ENCODE measurements around the gene LENEP. TPM values are rescaled to one million over a fixed set of nuclear protein-coding genes. Genes with fewer than 3 reads are reported as not detected.

LENEP gene
- total RNA-seq, 1 experiment from 2014 or later, result 2.8 TPM

GRCh38 chr1:154972517-154973343, 20.7 kb upstream of the LENEP start:
- Histone ChIP-seq H3K56ac (ENCODE audit: insufficient read length, low read depth, low read length) (no peak overlapping the region), H3K23me2 (ENCODE audit: insufficient read length, low read depth, low read length, poor library complexity, severe bottlenecking) (peaks cover 42% of the 10 kb centered on the region), H2BK20ac (ENCODE audit: low read depth, low read length, poor library complexity, severe bottlenecking) (no peak overlapping the region), H3K14ac (ENCODE audit: insufficient read depth, low read length) (peak overlapping the region; percentile 74; the same call in 1 of the 2 replicates), H3K9ac (ENCODE audit: extremely low read depth, insufficient read length, low read length) (peak overlapping the region; percentile 56), H3K4me2 (ENCODE audit: insufficient read depth, insufficient read length, low read length) (peak overlapping the region; percentile 68), H2BK120ac (ENCODE audit: low read depth, low read length, poor library complexity, severe bottlenecking) (peak overlapping the region; percentile 67), H3K79me1 (ENCODE audit: insufficient read depth, low read depth, low read length, poor library complexity, severe bottlenecking) (peaks cover 5% of the 10 kb centered on the region), H3K4me1 (ENCODE audit: insufficient read depth, low read length) (peaks cover 4% of the 10 kb centered on the region; the same call in 1 of the 2 replicates), H4K5ac (ENCODE audit: insufficient read length, low read depth, low read length) (peak overlapping the region; percentile 8), H4K91ac (ENCODE audit: insufficient read length, low read depth, low read length) (no peak overlapping the region), H3K18ac (ENCODE audit: insufficient read length, low read depth, low read length) (peak overlapping the region; percentile 90), H3K27me3 (ENCODE audit: insufficient read depth, low read length) (no peaks in the 10 kb centered on the region), H4K20me1 (ENCODE audit: control insufficient read depth, insufficient read depth, insufficient read length) (no peaks in the 10 kb centered on the region), H2BK12ac (ENCODE audit: insufficient read length, low read depth, low read length) (peak overlapping the region; percentile 24), H2BK5ac (ENCODE audit: insufficient read length, low read length) (peak overlapping the region; percentile 21), H3K4ac (ENCODE audit: low read depth, low read length) (no peak overlapping the region; the same call in 1 of the 2 replicates), H3K9me3 (ENCODE audit: control insufficient read depth, low read depth, low read length) (no peaks in the 10 kb centered on the region), H3K27ac (ENCODE audit: insufficient read length, low read depth, low read length) (peak overlapping the region; percentile 97), H4K8ac (replicated peaks; ENCODE audit: insufficient read length, low read depth, low read length) (no peak overlapping the region), H2BK15ac (ENCODE audit: low read depth, low read length) (no peak overlapping the region), H2AK5ac (ENCODE audit: insufficient read length, low read length) (peak overlapping the region; percentile 5), H3K23ac (ENCODE audit: insufficient read length, low read depth, low read length) (no peak overlapping the region), H3T11ph (ENCODE audit: low read length) (peak overlapping the region; percentile 40), H3K79me2 (ENCODE audit: insufficient read depth, low read length) (peaks cover 34% of the 10 kb centered on the region), H2AFZ (ENCODE audit: low read length) (no peak overlapping the region)
- Mint-ChIP-seq H3K27me3 (ENCODE audit: low read depth) (no peaks in the 10 kb centered on the region), H3K4me3 (no peak overlapping the region; a peak in 1 of 5 replicates), H3K9me3 (no peaks in the 10 kb centered on the region), H3K27ac (no peak overlapping the region; a peak in 4 of 7 replicates), H3K4me1 (peaks cover 43 to 44% of the 10 kb centered on the region in 2 experiments), H3K36me3 (ENCODE audit: insufficient read depth in 1 of 3, low read depth in 3 of 3) (peaks cover 9 to 31% (median 14%) of the 10 kb centered on the region in 3 experiments; a peak in 6 of 7 replicates)
- WGBS (ENCODE audit: extremely low coverage, insufficient read length, low lambda C conversion rate), result no CpG with 5 or more reads among the region's 18 CpGs
- TF ChIP-seq, protein P1, sequence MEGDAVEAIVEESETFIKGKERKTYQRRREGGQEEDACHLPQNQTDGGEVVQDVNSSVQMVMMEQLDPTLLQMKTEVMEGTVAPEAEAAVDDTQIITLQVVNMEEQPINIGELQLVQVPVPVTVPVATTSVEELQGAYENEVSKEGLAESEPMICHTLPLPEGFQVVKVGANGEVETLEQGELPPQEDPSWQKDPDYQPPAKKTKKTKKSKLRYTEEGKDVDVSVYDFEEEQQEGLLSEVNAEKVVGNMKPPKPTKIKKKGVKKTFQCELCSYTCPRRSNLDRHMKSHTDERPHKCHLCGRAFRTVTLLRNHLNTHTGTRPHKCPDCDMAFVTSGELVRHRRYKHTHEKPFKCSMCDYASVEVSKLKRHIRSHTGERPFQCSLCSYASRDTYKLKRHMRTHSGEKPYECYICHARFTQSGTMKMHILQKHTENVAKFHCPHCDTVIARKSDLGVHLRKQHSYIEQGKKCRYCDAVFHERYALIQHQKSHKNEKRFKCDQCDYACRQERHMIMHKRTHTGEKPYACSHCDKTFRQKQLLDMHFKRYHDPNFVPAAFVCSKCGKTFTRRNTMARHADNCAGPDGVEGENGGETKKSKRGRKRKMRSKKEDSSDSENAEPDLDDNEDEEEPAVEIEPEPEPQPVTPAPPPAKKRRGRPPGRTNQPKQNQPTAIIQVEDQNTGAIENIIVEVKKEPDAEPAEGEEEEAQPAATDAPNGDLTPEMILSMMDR (conservative IDR thresholded peaks at IDR 0.05), result no peak
- DNase-seq, result peak; percentile 98
